ENCODE results near the gene HSD17B8. TPM values are rescaled to one million over a fixed set of nuclear protein-coding genes. Genes with fewer than 3 reads are reported as not detected.
A peak's percentile ranks its signal among the peaks of the same experiment; 100 is the strongest.

HSD17B8 gene
- total RNA-seq (10.8 and 12.9 TPM in 2 replicates), polyA plus RNA-seq (12.8 and 25.5 TPM in 2 replicates), polyA minus RNA-seq (14.1 and 18.0 TPM in 2 replicates)
- 9.6 TPM for total RNA-seq (2013)

GRCh38 chr6:33204415-33205190 lies at the start of gene HSD17B8:
TSS of gene HSD17B8 (plus strand) at chr6:33204655. CDS start at chr6:33204669, 14 bp downstream.
- Histone ChIP-seq H3K27me3 (replicated peaks in 1 of 4; ENCODE audit: control extremely low read depth in 1 of 4, control insufficient read depth in 3 of 4, insufficient read depth in 4 of 4, low read length in 3 of 4) (no peaks in the 10 kb centered on the region), H3K36me3 (replicated peaks in 1 of 2; ENCODE audit: control extremely low read depth in 1 of 2, control insufficient read depth in 1 of 2, extremely low read depth in 1 of 2, insufficient read depth in 2 of 2, low read length in 1 of 2) (peaks cover 0 to 21% of the 10 kb centered on the region in 2 experiments), H3K9ac (ENCODE audit: low read length) (peak within 1 kb of the TSS; percentile 79), H3K4me1 (ENCODE audit: control insufficient read depth in 2 of 2, insufficient read depth in 2 of 2, low read length in 2 of 2) (peaks cover 35 to 57% of the 10 kb centered on the region in 2 donors), H3K9me3 (ENCODE audit: control extremely low read depth in 1 of 3, control insufficient read depth in 2 of 3, insufficient read depth in 1 of 3, low read length in 2 of 3) (no peaks in the 10 kb centered on the region), H3K27ac (ENCODE audit: low read length in 2 of 2) (peak within 1 kb of the TSS; percentile 14 to 51), H4K20me1 (ENCODE audit: control insufficient read depth, insufficient read depth, low read length, poor library complexity, severe bottlenecking) (peaks cover 10% of the 10 kb centered on the region), H3K4me3 (ENCODE audit: control extremely low read depth in 1 of 5, extremely low read depth in 1 of 5, insufficient read depth in 1 of 5, low read depth in 2 of 5, low read length in 4 of 5) (peak within 1 kb of the TSS; percentile 14 to 88 (median 80)), H2AFZ (ENCODE audit: insufficient read depth, low read depth, low read length, poor library complexity, severe bottlenecking) (peak within 1 kb of the TSS; percentile 94), H3K4me2 (replicated peaks; ENCODE audit: low read depth, low read length, poor library complexity, severe bottlenecking) (peak within 1 kb of the TSS; percentile 98), H3K79me2 (ENCODE audit: control insufficient read depth, insufficient read depth, low read length) (peaks cover 42% of the 10 kb centered on the region)
- ChIA-PET CTCF (interaction anchor here (0.6 to 1.6 kb wide), 5 partner anchors 42 to 896 kb away, joined by 3 to 8 read pairs (median 3); no protein-coding TSS in a partner anchor), POLR2A (interaction anchor here (0.6 kb wide), 3 partner anchors 44 to 360 kb away, joined by 3 to 7 read pairs (median 4); no protein-coding TSS in a partner anchor)
- peak within 1 kb of the TSS; percentile 99 for H3K4me3 Mint-ChIP-seq
- peak within 1 kb of the TSS; percentile 72 for H3K27ac Mint-ChIP-seq
- H3K9me3 Mint-ChIP-seq (ENCODE audit: insufficient read depth): no peaks in the 10 kb centered on the region
- DNase-seq (peak; percentile 92), ATAC-seq (ENCODE audit: low read depth) (peak; percentile 64)
- peaks cover 63% of the 10 kb centered on the region for H3K4me1 Mint-ChIP-seq
- under 1% methylated on average over 36 of the region's 48 CpGs for WGBS (ENCODE audit: insufficient coverage)
- no peaks in the 10 kb centered on the region for H3K27me3 Mint-ChIP-seq
- intact Hi-C loops (cut with micrococcal nuclease): loop anchor here (1.0 to 10.0 kb wide), 3 partner anchors 45 to 1230 kb away; partner anchors contain the start of genes AGPAT1, DXO and RNF5
- TF ChIP-seq EZH2 (IDR thresholded peaks at IDR 0.05; ENCODE audit: borderline replicate concordance, insufficient read depth, low read depth, low read length, poor library complexity, severe bottlenecking): no peak
- TF ChIP-seq CTCF (IDR thresholded peaks at IDR 0.05): no peak

- Histone ChIP-seq H3K4me1 (ENCODE audit: control insufficient read depth in 2 of 2, insufficient read depth in 2 of 2, low read length in 2 of 2) (peaks cover 3 to 8% of the 10 kb centered on the region in 2 donors), H4K20me1 (ENCODE audit: control insufficient read depth, insufficient read depth, low read length, poor library complexity, severe bottlenecking) (no peaks in the 10 kb centered on the region), H3K9ac (ENCODE audit: low read length) (no peak overlapping the region), H3K4me2 (replicated peaks; ENCODE audit: low read depth, low read length, poor library complexity, severe bottlenecking) (no peak overlapping the region), H3K27me3 (replicated peaks in 1 of 4; ENCODE audit: control extremely low read depth in 1 of 4, control insufficient read depth in 3 of 4, insufficient read depth in 4 of 4, low read length in 3 of 4) (peaks cover 0 to 9% (median 0%) of the 10 kb centered on the region in 4 experiments), H3K27ac (ENCODE audit: low read length in 2 of 2) (no peak overlapping the region), H3K4me3 (ENCODE audit: control extremely low read depth in 1 of 5, extremely low read depth in 1 of 5, insufficient read depth in 1 of 5, low read depth in 2 of 5, low read length in 4 of 5) (no peak overlapping the region), H3K79me2 (ENCODE audit: control insufficient read depth, insufficient read depth, low read length) (no peaks in the 10 kb centered on the region), H3K9me3 (ENCODE audit: control extremely low read depth in 1 of 3, control insufficient read depth in 2 of 3, insufficient read depth in 1 of 3, low read length in 2 of 3) (peaks cover 0 to 8% (median 4%) of the 10 kb centered on the region in 3 donors), H2AFZ (ENCODE audit: insufficient read depth, low read depth, low read length, poor library complexity, severe bottlenecking) (no peak overlapping the region), H3K36me3 (replicated peaks in 1 of 2; ENCODE audit: control extremely low read depth in 1 of 2, control insufficient read depth in 1 of 2, extremely low read depth in 1 of 2, insufficient read depth in 2 of 2, low read length in 1 of 2) (no peaks in the 10 kb centered on the region)
- intact Hi-C loops (cut with micrococcal nuclease): no loop called here
- H3K9me3 Mint-ChIP-seq (ENCODE audit: insufficient read depth): peaks cover 4% of the 10 kb centered on the region
- ChIA-PET CTCF (interaction anchor here (1.2 to 1.8 kb wide), 3 partner anchors 8 to 92 kb away, joined by 3 to 7 read pairs (median 5); no protein-coding TSS in a partner anchor), POLR2A (no interaction called here)
- ATAC-seq (ENCODE audit: low read depth) (no peak), DNase-seq (no peak)
- H3K27ac Mint-ChIP-seq: no peak overlapping the region
- WGBS (ENCODE audit: insufficient coverage): 97% methylated on average over 5 of the region's 6 CpGs
- no peak for TF ChIP-seq EZH2 (IDR thresholded peaks at IDR 0.05; ENCODE audit: borderline replicate concordance, insufficient read depth, low read depth, low read length, poor library complexity, severe bottlenecking)
- TF ChIP-seq CTCF (IDR thresholded peaks at IDR 0.05): no peak
- no peak overlapping the region for H3K4me3 Mint-ChIP-seq
- peaks cover 7% of the 10 kb centered on the region for H3K4me1 Mint-ChIP-seq
- peaks cover 12% of the 10 kb centered on the region for H3K27me3 Mint-ChIP-seq
Observed at GRCh38 chr6:33156561-33156960, 47.9 kb upstream of the HSD17B8 start.

Data from B cell (primary cell).